Mesenchymal stem cell (in vitro differentiated cells and primary cell): ENCODE results near the gene DCUN1D2.

Experiments
- DNase-seq: peaks from one replicate; pipeline ENCODE4 v3.0.0-alpha.2; 2013
- H2AFZ ChIP-seq: one replicate; pipeline ENCODE4 v1.6.1; 2013; ENCODE audit warnings: low read depth, mild to moderate bottlenecking, control low read depth, inconsistent platforms, low read length, moderate library complexity
- H2AK5ac ChIP-seq: 2 replicates; pipeline ENCODE4 v1.6.1; 2013; ENCODE audit warnings: low read length, moderate library complexity, mild to moderate bottlenecking, inconsistent platforms; ENCODE audit not compliant: severe bottlenecking
- H2BK120ac ChIP-seq: one replicate; pipeline ENCODE4 v1.6.1; 2013; ENCODE audit warnings: low read depth, mild to moderate bottlenecking, inconsistent platforms, low read length, moderate library complexity
- H2BK12ac ChIP-seq, 2 experiments: one replicate each; pipeline ENCODE4 v1.6.1; 2013; ENCODE audit warnings: inconsistent platforms in 2 of 2, low read length in 2 of 2, mild to moderate bottlenecking in 2 of 2, moderate library complexity in 2 of 2, control low read depth in 1 of 2
- H2BK15ac ChIP-seq: one replicate; pipeline ENCODE4 v1.6.1; 2013; ENCODE audit warnings: mild to moderate bottlenecking, low read depth, inconsistent platforms; ENCODE audit not compliant: poor library complexity, severe bottlenecking
- H2BK5ac ChIP-seq: 2 replicates; pipeline ENCODE4 v1.6.1; 2013; ENCODE audit warnings: low read depth, mild to moderate bottlenecking, low read length, control low read depth, inconsistent platforms; ENCODE audit not compliant: poor library complexity, severe bottlenecking
- H3K14ac ChIP-seq, 2 experiments: one replicate each; pipeline ENCODE4 v1.6.1; 2013; ENCODE audit warnings: inconsistent platforms in 2 of 2, low read length in 2 of 2, control low read depth in 1 of 2, mild to moderate bottlenecking in 1 of 2, moderate library complexity in 1 of 2
- H3K18ac ChIP-seq, 2 experiments: one replicate each; pipeline ENCODE4 v1.6.1; 2013; ENCODE audit warnings: inconsistent platforms in 2 of 2, low read length in 2 of 2, control low read depth in 1 of 2, low read depth in 1 of 2, mild to moderate bottlenecking in 1 of 2
- H3K23ac ChIP-seq, 2 experiments: one replicate each; pipeline ENCODE4 v1.6.1; 2013; ENCODE audit warnings: inconsistent platforms in 2 of 2, low read length in 2 of 2, mild to moderate bottlenecking in 2 of 2, moderate library complexity in 2 of 2, control low read depth in 1 of 2
- H3K27ac ChIP-seq: 2 replicates; pipeline ENCODE4 v1.5.1; 2013; ENCODE audit warnings: mild to moderate bottlenecking, moderate library complexity, low read length, control low read depth, inconsistent platforms; ENCODE audit not compliant: poor library complexity, severe bottlenecking
- H3K27me3 ChIP-seq, 2 experiments: 2 replicates each; pipeline versions ENCODE4 v1.6.1 to v1.7.0; 2013; ENCODE audit warnings: low read length in 2 of 2, mild to moderate bottlenecking in 2 of 2, moderate library complexity in 2 of 2, control low read depth in 1 of 2, inconsistent platforms in 1 of 2; ENCODE audit not compliant: control insufficient read depth in 1 of 2, insufficient read depth in 1 of 2
- H3K36me3 ChIP-seq, 2 experiments: 2 replicates each; pipeline versions ENCODE4 v1.6.1 to v1.7.0; 2013; ENCODE audit warnings: low read length in 2 of 2, control low read depth in 1 of 2, inconsistent platforms in 1 of 2, low read depth in 1 of 2, mild to moderate bottlenecking in 1 of 2; ENCODE audit not compliant: insufficient read depth in 2 of 2, control insufficient read depth in 1 of 2
- H3K4ac ChIP-seq, 2 experiments: one replicate each; pipeline ENCODE4 v1.6.1; 2013; ENCODE audit warnings: inconsistent platforms in 2 of 2, low read length in 2 of 2, mild to moderate bottlenecking in 2 of 2, moderate library complexity in 2 of 2, control low read depth in 1 of 2, low read depth in 1 of 2
- H3K4me1 ChIP-seq: 2 replicates; pipeline ENCODE4 v1.6.1; 2013; ENCODE audit warnings: low read depth, low read length, control low read depth; ENCODE audit not compliant: control insufficient read depth, insufficient read depth
- H3K4me2 ChIP-seq: 2 replicates; pipeline ENCODE4 v1.6.1; 2013; ENCODE audit warnings: low read length, mild to moderate bottlenecking, inconsistent platforms; ENCODE audit not compliant: poor library complexity, severe bottlenecking
- H3K4me3 ChIP-seq, 2 experiments: 2 replicates each; pipeline versions ENCODE4 v1.5.1 to v1.7.0; 2013; ENCODE audit warnings: low read length in 2 of 2, mild to moderate bottlenecking in 2 of 2, control low read depth in 1 of 2, low read depth in 1 of 2; ENCODE audit not compliant: insufficient read depth in 1 of 2
- H3K79me1 ChIP-seq: replicated peaks from 2 replicates; pipeline ENCODE4 v1.6.1; 2013; ENCODE audit warnings: mild to moderate bottlenecking, control low read depth, low read length, inconsistent platforms; ENCODE audit not compliant: poor library complexity, severe bottlenecking
- H3K9ac ChIP-seq: 2 replicates; pipeline ENCODE4 v1.7.0; 2013; ENCODE audit warnings: mild to moderate bottlenecking, low read length, moderate library complexity
- H3K9me3 ChIP-seq: 2 replicates; pipeline ENCODE4 v1.7.0; 2013; ENCODE audit warnings: mild to moderate bottlenecking, low read length; ENCODE audit not compliant: control insufficient read depth
- H4K8ac ChIP-seq: one replicate; pipeline ENCODE4 v1.6.1; 2013; ENCODE audit warnings: inconsistent platforms, mild to moderate bottlenecking, low read length, moderate library complexity
- H4K91ac ChIP-seq: one replicate; pipeline ENCODE4 v1.6.1; 2013; ENCODE audit warnings: mild to moderate bottlenecking, low read length, inconsistent platforms
- WGBS: methylation state at CpG from one replicate; pipeline ENCODE4 v1.1.7; 2013; ENCODE audit warnings: mixed read lengths; 5-methylcytosine and 5-hydroxymethylcytosine counted together

The DCUN1D2 gene

GRCh38 chr13:113413178-113413897, 77.2 kb downstream of the DCUN1D2 start:
- no peak overlapping the region for H2AK5ac ChIP-seq
- WGBS = 90% methylated on average over 32 of the region's 32 CpGs
- H3K36me3 ChIP-seq = peaks cover 0 to 3% of the 10 kb centered on the region in 2 experiments
- peak overlapping the region; percentile 38 for H3K9ac ChIP-seq
- no peak overlapping the region for H3K18ac ChIP-seq
- no peaks in the 10 kb centered on the region for H3K9me3 ChIP-seq
- H2AFZ ChIP-seq = no peak overlapping the region
- no peak overlapping the region for H4K91ac ChIP-seq
- no peak overlapping the region for H3K4ac ChIP-seq
- H2BK5ac ChIP-seq = no peak overlapping the region
- no peak overlapping the region for H3K27ac ChIP-seq
- no peak overlapping the region for H4K8ac ChIP-seq
- H2BK120ac ChIP-seq = no peak overlapping the region
- no peaks in the 10 kb centered on the region for H3K79me1 ChIP-seq
- no peak overlapping the region for H2BK12ac ChIP-seq
- DNase-seq = no peak
- peaks cover 0 to 31% of the 10 kb centered on the region in 2 experiments for H3K27me3 ChIP-seq
- H3K4me3 ChIP-seq = no peak overlapping the region
- H3K4me1 ChIP-seq = peaks cover 34% of the 10 kb centered on the region
- H3K4me2 ChIP-seq = no peak overlapping the region
- H3K23ac ChIP-seq = no peak overlapping the region
- peak overlapping the region; percentile 41 for H2BK15ac ChIP-seq
- H3K14ac ChIP-seq = no peak overlapping the region

GRCh38 chr13:113412440-113412839, 78.1 kb downstream of the DCUN1D2 start:
- 100% methylated on average over 7 of the region's 27 CpGs for WGBS
- no peak overlapping the region for H3K23ac ChIP-seq
- H3K9ac ChIP-seq = no peak overlapping the region
- no peak overlapping the region for H2BK5ac ChIP-seq
- no peaks in the 10 kb centered on the region for H3K9me3 ChIP-seq
- no peak overlapping the region for H2AFZ ChIP-seq
- H3K4me2 ChIP-seq = no peak overlapping the region
- H3K4me3 ChIP-seq = no peak overlapping the region
- no peak overlapping the region for H2AK5ac ChIP-seq
- peaks cover 0 to 3% of the 10 kb centered on the region in 2 experiments for H3K36me3 ChIP-seq
- H3K27me3 ChIP-seq = peaks cover under 1 to 26% of the 10 kb centered on the region in 2 experiments
- no peak overlapping the region for H3K18ac ChIP-seq
- H2BK12ac ChIP-seq = no peak overlapping the region
- no peak overlapping the region for H3K14ac ChIP-seq
- no peak overlapping the region for H2BK120ac ChIP-seq
- H3K79me1 ChIP-seq = no peaks in the 10 kb centered on the region
- no peak overlapping the region for H3K4ac ChIP-seq
- H2BK15ac ChIP-seq = no peak overlapping the region
- no peak overlapping the region for H4K8ac ChIP-seq
- DNase-seq = no peak
- H3K27ac ChIP-seq = no peak overlapping the region
- H3K4me1 ChIP-seq = peaks cover 34% of the 10 kb centered on the region
- H4K91ac ChIP-seq = no peak overlapping the region

GRCh38 chr13:113411216-113412023, 79.1 kb downstream of the DCUN1D2 start:
- no peak overlapping the region for H3K27ac ChIP-seq
- H4K8ac ChIP-seq = no peak overlapping the region
- no peak overlapping the region for H3K14ac ChIP-seq
- H3K18ac ChIP-seq = peak overlapping the region in 1 of 2 experiments; percentile 5
- no peak overlapping the region for H2BK15ac ChIP-seq
- peak overlapping the region; percentile 7 for H3K4me2 ChIP-seq
- peaks cover 34% of the 10 kb centered on the region for H3K4me1 ChIP-seq
- H4K91ac ChIP-seq = no peak overlapping the region
- H2BK120ac ChIP-seq = no peak overlapping the region
- H3K23ac ChIP-seq = no peak overlapping the region
- no peak overlapping the region for H2AK5ac ChIP-seq
- H2BK12ac ChIP-seq = no peak overlapping the region
- peak; percentile 91 for DNase-seq
- peaks cover 5 to 26% of the 10 kb centered on the region in 2 experiments for H3K27me3 ChIP-seq
- no peak overlapping the region for H2AFZ ChIP-seq
- H3K4ac ChIP-seq = no peak overlapping the region
- H3K4me3 ChIP-seq = peak overlapping the region in 1 of 2 experiments; percentile 30
- peaks cover 0 to 3% of the 10 kb centered on the region in 2 experiments for H3K36me3 ChIP-seq
- no peaks in the 10 kb centered on the region for H3K9me3 ChIP-seq
- no peaks in the 10 kb centered on the region for H3K79me1 ChIP-seq
- WGBS = 62% methylated on average over 30 of the region's 30 CpGs
- peak overlapping the region; percentile 69 for H3K9ac ChIP-seq
- H2BK5ac ChIP-seq = no peak overlapping the region
